Liver (tissue), 9 donors: Measurements from ENCODE around the gene NBPF4. TPM values are rescaled to one million over a fixed set of nuclear protein-coding genes. Genes with fewer than 3 reads are reported as not detected.

ENCODE experiments used
- DNase-seq: peaks from one replicate; pipeline ENCODE4 v3.0.0-alpha.2; 2017; ENCODE audit warnings: low spot score
- H3K27ac ChIP-seq, 2 donors: one replicate each; pipeline ENCODE4 v1.7.0; 2013; ENCODE audit warnings: inconsistent platforms in 2 of 2, low read length in 2 of 2, control low read depth in 1 of 2, low read depth in 1 of 2, mild to moderate bottlenecking in 1 of 2
- H3K27me3 ChIP-seq, 4 donors: one replicate each; pipeline versions ENCODE4 v1.6.1 to v1.7.0; 2013; ENCODE audit warnings: low read length in 3 of 4, inconsistent platforms in 1 of 4, mild to moderate bottlenecking in 1 of 4, moderate library complexity in 1 of 4; ENCODE audit not compliant: control insufficient read depth in 4 of 4, insufficient read depth in 4 of 4
- H3K36me3 ChIP-seq, 4 donors: one replicate each; pipeline versions ENCODE4 v1.6.1 to v1.7.0; 2013; ENCODE audit warnings: low read length in 3 of 4, mild to moderate bottlenecking in 3 of 4, low read depth in 1 of 4, moderate library complexity in 1 of 4; ENCODE audit not compliant: control insufficient read depth in 4 of 4, insufficient read depth in 3 of 4
- H3K4me1 ChIP-seq, 4 donors: one replicate each; pipeline versions ENCODE4 v1.6.1 to v1.7.0; 2013; ENCODE audit warnings: low read length in 3 of 4, mild to moderate bottlenecking in 3 of 4, moderate library complexity in 1 of 4; ENCODE audit not compliant: control insufficient read depth in 4 of 4, insufficient read depth in 4 of 4
- H3K4me3 ChIP-seq, 3 donors: one replicate each; pipeline versions ENCODE4 v1.6.1 to v1.7.0; 2013; ENCODE audit warnings: low read length in 3 of 3, control low read depth in 1 of 3, low read depth in 1 of 3, mild to moderate bottlenecking in 1 of 3
- H3K9ac ChIP-seq, 2 donors: one replicate each; pipeline ENCODE4 v1.7.0; 2013; ENCODE audit warnings: low read length in 2 of 2, mild to moderate bottlenecking in 2 of 2, moderate library complexity in 2 of 2, control low read depth in 1 of 2, low read depth in 1 of 2
- H3K9me3 ChIP-seq, 4 donors: one replicate each; pipeline versions ENCODE4 v1.6.1 to v1.7.0; 2013; ENCODE audit warnings: low read length in 3 of 4; ENCODE audit not compliant: control insufficient read depth in 4 of 4
- FOXA2 ChIP-seq: IDR thresholded peaks from 2 replicates; pipeline ENCODE4 v1.6.1; 2016; ENCODE audit warnings: antibody characterized with exemption
- HNF4A ChIP-seq, 2 donors: conservative IDR thresholded peaks; 2 replicates each; pipeline ENCODE4 v1.6.1; 2016; ENCODE audit warnings: antibody characterized with exemption in 2 of 2, mild to moderate bottlenecking in 2 of 2
- HNF4G ChIP-seq: IDR thresholded peaks from 2 replicates; pipeline ENCODE4 v1.6.1; 2016; ENCODE audit warnings: antibody characterized with exemption
- JUND ChIP-seq, 2 donors: IDR thresholded peaks; 2 replicates each; pipeline ENCODE4 v1.6.1; 2016; ENCODE audit warnings: antibody characterized with exemption in 2 of 2
- NR2F2 ChIP-seq: IDR thresholded peaks from 2 replicates; pipeline ENCODE4 v1.6.1; 2016; ENCODE audit warnings: antibody characterized with exemption
- RAD21 ChIP-seq, 2 donors: IDR thresholded peaks; 2 replicates each; pipeline ENCODE4 v1.6.1; 2016; ENCODE audit warnings: antibody characterized with exemption in 2 of 2, mild to moderate bottlenecking in 2 of 2
- SP1 ChIP-seq: IDR thresholded peaks from 2 replicates; pipeline ENCODE4 v1.6.1; 2018; ENCODE audit warnings: antibody characterized with exemption, mild to moderate bottlenecking
- TAF1 ChIP-seq: conservative IDR thresholded peaks from 2 replicates; pipeline ENCODE4 v1.6.1; 2016; ENCODE audit warnings: antibody characterized with exemption, mild to moderate bottlenecking
- YY1 ChIP-seq: IDR thresholded peaks from 2 replicates; pipeline ENCODE4 v1.6.1; 2016; ENCODE audit warnings: antibody characterized with exemption, mild to moderate bottlenecking
- WGBS: extraction: QIAGEN DNeasy Blood & Tissue Kit; methylation state at CpG from one replicate; pipeline ENCODE4 v1.1.7; 2013; 5-methylcytosine and 5-hydroxymethylcytosine counted together
- polyA plus RNA-seq, 2 donors: library from polyadenylated mRNA; stranded (reverse) in 1 of 2; unstranded in 1 of 2; fragments of 200-250 nt in 1 of 2; fragments of >200 nt in 1 of 2; fragmentation: Nextera tagmentation in 1 of 2; extraction: Ambion mirVana in 1 of 2; gene quantifications; one replicate each; pipeline versions ENCODE4 v1.2.1 to v1.2.3, GENCODE V29; 2013 to 2015
- total RNA-seq, 2 donors: library from RNA; depleted of rRNA; stranded (reverse); fragments of >200 nt; gene quantifications; one replicate each; pipeline ENCODE4 v1.2.3, GENCODE V29; 2014
- TF ChIP-seq, protein P1 (sequence below): IDR thresholded peaks from 2 replicates; pipeline ENCODE4 v1.6.1; 2016; ENCODE audit warnings: antibody characterized with exemption, mild to moderate bottlenecking
- TF ChIP-seq, protein P2 (sequence below): IDR thresholded peaks from 2 replicates; pipeline ENCODE4 v1.6.1; 2016; ENCODE audit warnings: antibody characterized with exemption
- TF ChIP-seq, protein P3 (sequence below): fragments of 150-350 bp; IDR thresholded peaks from 2 replicates; pipeline ENCODE4 v1.5.1; 2017; ENCODE audit warnings: improper control_type of control experiment, low read depth, low read length; ENCODE audit not compliant: missing input control
- TF ChIP-seq, protein P4 (sequence below): IDR thresholded peaks from 2 replicates; pipeline ENCODE4 v1.6.1; 2016; ENCODE audit warnings: antibody characterized with exemption
- TF ChIP-seq, protein P5 (sequence below): IDR thresholded peaks from 2 replicates; pipeline ENCODE4 v1.6.1; 2016; ENCODE audit warnings: antibody characterized with exemption
- donor health status: healthy.
- donor health status: healthy.
- donor health status: healthy.
- donor health status: healthy.
- donor health status: healthy.

NBPF4 gene
- total and polyA plus RNA-seq, 4 donors = 0.09 TPM; not detected in 3

DNA sequence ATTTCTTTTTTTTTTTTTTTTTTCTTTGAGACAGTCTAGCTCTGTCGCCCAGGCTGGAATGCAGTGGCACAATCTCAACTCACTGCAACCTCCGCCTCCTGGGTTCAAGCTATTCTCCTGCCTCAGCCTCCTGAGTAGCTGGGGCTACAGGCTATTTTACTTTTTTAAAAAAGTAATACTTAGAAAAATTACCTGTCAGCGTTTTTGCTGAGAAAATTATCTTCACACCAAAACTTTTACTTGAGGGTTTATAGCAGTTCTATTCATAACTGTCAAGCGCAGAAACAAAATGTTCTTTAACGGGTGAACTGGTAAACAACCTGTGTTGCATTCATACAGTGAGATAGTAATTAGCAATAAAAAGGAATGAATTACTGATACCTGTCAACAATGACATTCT is 42.2 kb downstream of the NBPF4 start (continued):
- TF ChIP-seq, protein P1, sequence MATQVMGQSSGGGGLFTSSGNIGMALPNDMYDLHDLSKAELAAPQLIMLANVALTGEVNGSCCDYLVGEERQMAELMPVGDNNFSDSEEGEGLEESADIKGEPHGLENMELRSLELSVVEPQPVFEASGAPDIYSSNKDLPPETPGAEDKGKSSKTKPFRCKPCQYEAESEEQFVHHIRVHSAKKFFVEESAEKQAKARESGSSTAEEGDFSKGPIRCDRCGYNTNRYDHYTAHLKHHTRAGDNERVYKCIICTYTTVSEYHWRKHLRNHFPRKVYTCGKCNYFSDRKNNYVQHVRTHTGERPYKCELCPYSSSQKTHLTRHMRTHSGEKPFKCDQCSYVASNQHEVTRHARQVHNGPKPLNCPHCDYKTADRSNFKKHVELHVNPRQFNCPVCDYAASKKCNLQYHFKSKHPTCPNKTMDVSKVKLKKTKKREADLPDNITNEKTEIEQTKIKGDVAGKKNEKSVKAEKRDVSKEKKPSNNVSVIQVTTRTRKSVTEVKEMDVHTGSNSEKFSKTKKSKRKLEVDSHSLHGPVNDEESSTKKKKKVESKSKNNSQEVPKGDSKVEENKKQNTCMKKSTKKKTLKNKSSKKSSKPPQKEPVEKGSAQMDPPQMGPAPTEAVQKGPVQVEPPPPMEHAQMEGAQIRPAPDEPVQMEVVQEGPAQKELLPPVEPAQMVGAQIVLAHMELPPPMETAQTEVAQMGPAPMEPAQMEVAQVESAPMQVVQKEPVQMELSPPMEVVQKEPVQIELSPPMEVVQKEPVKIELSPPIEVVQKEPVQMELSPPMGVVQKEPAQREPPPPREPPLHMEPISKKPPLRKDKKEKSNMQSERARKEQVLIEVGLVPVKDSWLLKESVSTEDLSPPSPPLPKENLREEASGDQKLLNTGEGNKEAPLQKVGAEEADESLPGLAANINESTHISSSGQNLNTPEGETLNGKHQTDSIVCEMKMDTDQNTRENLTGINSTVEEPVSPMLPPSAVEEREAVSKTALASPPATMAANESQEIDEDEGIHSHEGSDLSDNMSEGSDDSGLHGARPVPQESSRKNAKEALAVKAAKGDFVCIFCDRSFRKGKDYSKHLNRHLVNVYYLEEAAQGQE = no peak
- TF ChIP-seq YY1 = no peak
- TF ChIP-seq TAF1 = no peak

DNA sequence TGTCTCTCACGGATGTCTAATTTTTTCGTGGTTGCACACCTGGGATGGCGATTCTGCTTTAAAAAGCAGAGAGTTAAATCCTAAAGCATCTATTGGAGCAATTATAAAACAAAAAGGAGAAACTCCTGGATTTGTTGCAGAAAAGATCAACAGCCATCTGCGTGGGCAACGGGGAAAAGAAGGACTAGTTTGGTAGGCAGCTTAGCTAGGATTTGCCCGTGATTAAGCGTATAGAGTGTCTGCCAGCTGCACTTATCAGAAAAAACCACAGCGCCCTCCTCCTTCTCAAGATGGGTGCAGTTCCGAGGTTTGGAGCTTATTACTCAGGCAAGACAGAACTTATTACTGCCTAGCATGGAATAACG is 43.2 kb downstream of the NBPF4 start:
- peak overlapping the region in 1 of 2 donors; percentile 62 for H3K9ac ChIP-seq
- peak overlapping the region; percentile 59 to 80 (median 67) for H3K4me3 ChIP-seq
- DNase-seq = no peak
- no peaks in the 10 kb centered on the region for H3K36me3 ChIP-seq
- WGBS = 7% methylated on average over 10 of the region's 10 CpGs
- H3K4me1 ChIP-seq = peaks cover 4 to 17% (median 8%) of the 10 kb centered on the region in 4 donors
- no peak for TF ChIP-seq HNF4A (conservative IDR thresholded peaks at IDR 0.05)
- TF ChIP-seq, protein P2, sequence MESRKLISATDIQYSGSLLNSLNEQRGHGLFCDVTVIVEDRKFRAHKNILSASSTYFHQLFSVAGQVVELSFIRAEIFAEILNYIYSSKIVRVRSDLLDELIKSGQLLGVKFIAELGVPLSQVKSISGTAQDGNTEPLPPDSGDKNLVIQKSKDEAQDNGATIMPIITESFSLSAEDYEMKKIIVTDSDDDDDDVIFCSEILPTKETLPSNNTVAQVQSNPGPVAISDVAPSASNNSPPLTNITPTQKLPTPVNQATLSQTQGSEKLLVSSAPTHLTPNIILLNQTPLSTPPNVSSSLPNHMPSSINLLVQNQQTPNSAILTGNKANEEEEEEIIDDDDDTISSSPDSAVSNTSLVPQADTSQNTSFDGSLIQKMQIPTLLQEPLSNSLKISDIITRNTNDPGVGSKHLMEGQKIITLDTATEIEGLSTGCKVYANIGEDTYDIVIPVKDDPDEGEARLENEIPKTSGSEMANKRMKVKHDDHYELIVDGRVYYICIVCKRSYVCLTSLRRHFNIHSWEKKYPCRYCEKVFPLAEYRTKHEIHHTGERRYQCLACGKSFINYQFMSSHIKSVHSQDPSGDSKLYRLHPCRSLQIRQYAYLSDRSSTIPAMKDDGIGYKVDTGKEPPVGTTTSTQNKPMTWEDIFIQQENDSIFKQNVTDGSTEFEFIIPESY = no peak
- TF ChIP-seq, protein P3, sequence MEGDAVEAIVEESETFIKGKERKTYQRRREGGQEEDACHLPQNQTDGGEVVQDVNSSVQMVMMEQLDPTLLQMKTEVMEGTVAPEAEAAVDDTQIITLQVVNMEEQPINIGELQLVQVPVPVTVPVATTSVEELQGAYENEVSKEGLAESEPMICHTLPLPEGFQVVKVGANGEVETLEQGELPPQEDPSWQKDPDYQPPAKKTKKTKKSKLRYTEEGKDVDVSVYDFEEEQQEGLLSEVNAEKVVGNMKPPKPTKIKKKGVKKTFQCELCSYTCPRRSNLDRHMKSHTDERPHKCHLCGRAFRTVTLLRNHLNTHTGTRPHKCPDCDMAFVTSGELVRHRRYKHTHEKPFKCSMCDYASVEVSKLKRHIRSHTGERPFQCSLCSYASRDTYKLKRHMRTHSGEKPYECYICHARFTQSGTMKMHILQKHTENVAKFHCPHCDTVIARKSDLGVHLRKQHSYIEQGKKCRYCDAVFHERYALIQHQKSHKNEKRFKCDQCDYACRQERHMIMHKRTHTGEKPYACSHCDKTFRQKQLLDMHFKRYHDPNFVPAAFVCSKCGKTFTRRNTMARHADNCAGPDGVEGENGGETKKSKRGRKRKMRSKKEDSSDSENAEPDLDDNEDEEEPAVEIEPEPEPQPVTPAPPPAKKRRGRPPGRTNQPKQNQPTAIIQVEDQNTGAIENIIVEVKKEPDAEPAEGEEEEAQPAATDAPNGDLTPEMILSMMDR = no peak
- TF ChIP-seq, protein P4, sequence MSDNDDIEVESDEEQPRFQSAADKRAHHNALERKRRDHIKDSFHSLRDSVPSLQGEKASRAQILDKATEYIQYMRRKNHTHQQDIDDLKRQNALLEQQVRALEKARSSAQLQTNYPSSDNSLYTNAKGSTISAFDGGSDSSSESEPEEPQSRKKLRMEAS = no peak
- TF ChIP-seq YY1 = no peak
- TF ChIP-seq SP1 = no peak
- TF ChIP-seq RAD21 (IDR thresholded peaks at IDR 0.05) = no peak
- TF ChIP-seq FOXA2 = no peak
- TF ChIP-seq HNF4G = no peak
- no peak for TF ChIP-seq NR2F2
- no peak for TF ChIP-seq TAF1
- TF ChIP-seq JUND (IDR thresholded peaks at IDR 0.05) = no peak
- TF ChIP-seq, protein P5, sequence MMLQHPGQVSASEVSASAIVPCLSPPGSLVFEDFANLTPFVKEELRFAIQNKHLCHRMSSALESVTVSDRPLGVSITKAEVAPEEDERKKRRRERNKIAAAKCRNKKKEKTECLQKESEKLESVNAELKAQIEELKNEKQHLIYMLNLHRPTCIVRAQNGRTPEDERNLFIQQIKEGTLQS = no peak
- no peaks in the 10 kb centered on the region for H3K9me3 ChIP-seq
- peak overlapping the region; percentile 44 to 83 for H3K27ac ChIP-seq
- H3K27me3 ChIP-seq = peaks cover 0 to 3% (median 0%) of the 10 kb centered on the region in 4 donors
